ENCODE measurements around the gene BBS12.

DNA sequence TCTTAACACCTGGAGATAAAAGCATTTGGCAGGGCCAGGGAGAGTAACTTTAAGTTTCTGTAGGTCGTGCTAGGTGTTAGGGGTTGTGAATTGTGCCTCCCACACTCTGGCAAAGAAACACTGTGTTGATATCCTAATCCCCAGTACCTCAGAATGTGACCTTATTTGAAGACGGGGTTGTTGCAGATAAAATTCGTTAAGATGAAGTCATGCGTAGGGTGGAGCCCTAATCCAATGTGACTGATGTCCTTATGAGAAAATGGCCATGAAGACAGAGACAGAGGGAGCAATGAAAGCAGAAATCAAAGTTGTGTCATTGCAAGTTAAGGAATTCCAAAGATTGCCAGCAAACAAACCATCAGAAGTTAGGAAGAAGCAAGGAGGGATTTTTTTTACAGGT lies 40.5 kb upstream of the BBS12 start:
- no peak for TF ChIP-seq POLR2A (IDR thresholded peaks at IDR 0.05; ENCODE audit: low read depth)
- TF ChIP-seq, protein P1, sequence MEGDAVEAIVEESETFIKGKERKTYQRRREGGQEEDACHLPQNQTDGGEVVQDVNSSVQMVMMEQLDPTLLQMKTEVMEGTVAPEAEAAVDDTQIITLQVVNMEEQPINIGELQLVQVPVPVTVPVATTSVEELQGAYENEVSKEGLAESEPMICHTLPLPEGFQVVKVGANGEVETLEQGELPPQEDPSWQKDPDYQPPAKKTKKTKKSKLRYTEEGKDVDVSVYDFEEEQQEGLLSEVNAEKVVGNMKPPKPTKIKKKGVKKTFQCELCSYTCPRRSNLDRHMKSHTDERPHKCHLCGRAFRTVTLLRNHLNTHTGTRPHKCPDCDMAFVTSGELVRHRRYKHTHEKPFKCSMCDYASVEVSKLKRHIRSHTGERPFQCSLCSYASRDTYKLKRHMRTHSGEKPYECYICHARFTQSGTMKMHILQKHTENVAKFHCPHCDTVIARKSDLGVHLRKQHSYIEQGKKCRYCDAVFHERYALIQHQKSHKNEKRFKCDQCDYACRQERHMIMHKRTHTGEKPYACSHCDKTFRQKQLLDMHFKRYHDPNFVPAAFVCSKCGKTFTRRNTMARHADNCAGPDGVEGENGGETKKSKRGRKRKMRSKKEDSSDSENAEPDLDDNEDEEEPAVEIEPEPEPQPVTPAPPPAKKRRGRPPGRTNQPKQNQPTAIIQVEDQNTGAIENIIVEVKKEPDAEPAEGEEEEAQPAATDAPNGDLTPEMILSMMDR (IDR thresholded peaks at IDR 0.05), result no peak

All from esophagus muscularis mucosa (tissue), 3 donors.